ENCODE results near the gene P2RX7. TPM values are rescaled to one million over a fixed set of nuclear protein-coding genes. Genes with fewer than 3 reads are reported as not detected.

Gene P2RX7
- total RNA-seq, 1 experiment from 2014 or later = 0.55 TPM

- TF ChIP-seq NR3C1 (CRISPR knock-in tag; conservative IDR thresholded peaks at IDR 0.05; ENCODE audit: low read depth) (no peak), MYBL2 (CRISPR knock-in tag; IDR thresholded peaks at IDR 0.05) (no peak), SMAD4 (CRISPR knock-in tag; IDR thresholded peaks at IDR 0.05) (no peak), FOXP1 (CRISPR knock-in tag; IDR thresholded peaks at IDR 0.05; ENCODE audit: borderline replicate concordance) (no peak), IRF2 (CRISPR knock-in tag; IDR thresholded peaks at IDR 0.05; ENCODE audit: borderline replicate concordance, low read depth) (no peak), ZNF219 (CRISPR knock-in tag; IDR thresholded peaks at IDR 0.05; ENCODE audit: borderline replicate concordance) (no peak), FOXK1 (CRISPR knock-in tag; IDR thresholded peaks at IDR 0.05) (no peak)
- TF ChIP-seq, protein P1, sequence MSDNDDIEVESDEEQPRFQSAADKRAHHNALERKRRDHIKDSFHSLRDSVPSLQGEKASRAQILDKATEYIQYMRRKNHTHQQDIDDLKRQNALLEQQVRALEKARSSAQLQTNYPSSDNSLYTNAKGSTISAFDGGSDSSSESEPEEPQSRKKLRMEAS (CRISPR knock-in tag; IDR thresholded peaks at IDR 0.05) = no peak
Observed at GRCh38 chr12:121176826-121177529, 44.3 kb downstream of the P2RX7 start (continued).

DNA sequence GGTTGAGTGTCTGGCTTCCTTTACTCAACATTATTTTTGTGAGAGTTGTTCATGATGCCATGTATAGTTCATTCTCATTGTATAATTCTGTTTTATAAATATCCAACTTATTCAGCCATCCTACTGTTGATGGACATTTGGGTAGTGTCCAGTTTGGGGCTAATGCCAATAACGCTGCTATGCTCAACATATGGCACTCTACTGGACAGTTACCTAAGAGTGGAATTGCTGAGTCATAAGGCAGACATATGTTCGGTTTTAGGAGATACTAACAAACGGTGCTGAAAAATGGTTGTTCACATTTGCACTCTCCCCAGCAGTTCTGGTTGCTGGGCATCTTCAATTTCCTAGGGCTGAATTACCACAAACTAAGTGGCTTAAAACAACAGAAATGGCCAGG, 48.5 kb downstream of the P2RX7 start:
- Mint-ChIP-seq H3K4me1 (peaks cover 8% of the 10 kb centered on the region), H3K27me3 (ENCODE audit: low read depth) (no peaks in the 10 kb centered on the region), H3K4me3 (no peak overlapping the region), H3K36me3 (0 out of 2 replicates have a peak, but pooled peaks cover 3% of the 10 kb centered on the region), H3K9me3 (peaks cover 4% of the 10 kb centered on the region; the same call in 1 of the 2 replicates), H3K27ac (no peak overlapping the region)
- ATAC-seq (no peak), DNase-seq (ENCODE audit: low spot score) (no peak)
- ChIA-PET POLR2A (no interaction called here), CTCF (no interaction called here)
- no peak for TF ChIP-seq ZNF138 (CRISPR knock-in tag; conservative IDR thresholded peaks at IDR 0.05)
- no peak for TF ChIP-seq EMX1 (CRISPR knock-in tag; IDR thresholded peaks at IDR 0.05)
- TF ChIP-seq ZNF512 (CRISPR knock-in tag; IDR thresholded peaks at IDR 0.05; ENCODE audit: borderline replicate concordance) = no peak
- TF ChIP-seq ERG (CRISPR knock-in tag; IDR thresholded peaks at IDR 0.05) = no peak
- TF ChIP-seq MXD4 (CRISPR knock-in tag; IDR thresholded peaks at IDR 0.05; ENCODE audit: borderline replicate concordance) = no peak
- TF ChIP-seq JAZF1 (CRISPR knock-in tag; IDR thresholded peaks at IDR 0.05) = no peak
- TF ChIP-seq E2F1 (CRISPR knock-in tag; IDR thresholded peaks at IDR 0.05) = no peak
- TF ChIP-seq CREM (CRISPR knock-in tag; IDR thresholded peaks at IDR 0.05) = no peak
- no peak for TF ChIP-seq ZNF317 (CRISPR knock-in tag; IDR thresholded peaks at IDR 0.05; ENCODE audit: borderline replicate concordance, low read depth)
- no peak for TF ChIP-seq CDX4 (CRISPR knock-in tag; IDR thresholded peaks at IDR 0.05; ENCODE audit: borderline replicate concordance)
- no peak for TF ChIP-seq PREB (CRISPR knock-in tag; IDR thresholded peaks at IDR 0.05; ENCODE audit: borderline replicate concordance)
- TF ChIP-seq HMGA2 (CRISPR knock-in tag; IDR thresholded peaks at IDR 0.05) = no peak
